Prostate gland (tissue), 2 donors: ENCODE results near the gene CYP11A1.

ENCODE experiments used
- POLR2A ChIP-seq: fragments of 450-650 bp; IDR thresholded peaks from one replicate; pipeline ENCODE4 v1.6.1; 2016; ENCODE audit warnings: antibody characterized with exemption, mild to moderate bottlenecking
- TF ChIP-seq, protein P1 (sequence below), 4 experiments: fragments of 200-600 bp in 2 of 4; fragments of 450-650 bp in 2 of 4; sonication (generic) in 2 of 4; IDR thresholded peaks; 1 replicate in 3 of 4; 2 replicates in 1 of 4; pipeline ENCODE4 v1.5.1; 2016 to 2019; ENCODE audit warnings: antibody characterized with exemption in 4 of 4, mild to moderate bottlenecking in 2 of 4, moderate library complexity in 2 of 4

DNA sequence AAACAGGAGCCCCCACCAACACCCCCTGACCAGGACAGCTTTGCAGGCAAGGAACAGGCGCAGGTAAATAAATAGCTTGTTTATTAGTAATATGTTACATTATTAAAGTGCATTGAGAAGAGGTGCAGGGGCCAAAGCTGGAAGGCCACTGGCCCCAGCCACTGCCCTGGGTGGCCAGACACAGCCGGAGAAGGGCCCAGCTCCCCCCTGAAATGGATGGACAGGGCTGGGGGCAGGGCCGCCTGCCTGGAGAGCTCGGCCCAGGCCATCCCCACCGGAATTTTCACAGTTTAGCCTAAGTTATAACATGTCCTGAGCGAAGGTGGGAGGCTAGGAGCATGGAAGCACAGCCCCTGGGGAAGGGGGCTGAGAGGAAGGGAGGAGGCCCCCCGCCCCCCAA lies 41.8 kb upstream of the CYP11A1 start:
- TF ChIP-seq, protein P1, sequence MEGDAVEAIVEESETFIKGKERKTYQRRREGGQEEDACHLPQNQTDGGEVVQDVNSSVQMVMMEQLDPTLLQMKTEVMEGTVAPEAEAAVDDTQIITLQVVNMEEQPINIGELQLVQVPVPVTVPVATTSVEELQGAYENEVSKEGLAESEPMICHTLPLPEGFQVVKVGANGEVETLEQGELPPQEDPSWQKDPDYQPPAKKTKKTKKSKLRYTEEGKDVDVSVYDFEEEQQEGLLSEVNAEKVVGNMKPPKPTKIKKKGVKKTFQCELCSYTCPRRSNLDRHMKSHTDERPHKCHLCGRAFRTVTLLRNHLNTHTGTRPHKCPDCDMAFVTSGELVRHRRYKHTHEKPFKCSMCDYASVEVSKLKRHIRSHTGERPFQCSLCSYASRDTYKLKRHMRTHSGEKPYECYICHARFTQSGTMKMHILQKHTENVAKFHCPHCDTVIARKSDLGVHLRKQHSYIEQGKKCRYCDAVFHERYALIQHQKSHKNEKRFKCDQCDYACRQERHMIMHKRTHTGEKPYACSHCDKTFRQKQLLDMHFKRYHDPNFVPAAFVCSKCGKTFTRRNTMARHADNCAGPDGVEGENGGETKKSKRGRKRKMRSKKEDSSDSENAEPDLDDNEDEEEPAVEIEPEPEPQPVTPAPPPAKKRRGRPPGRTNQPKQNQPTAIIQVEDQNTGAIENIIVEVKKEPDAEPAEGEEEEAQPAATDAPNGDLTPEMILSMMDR (IDR thresholded peaks at IDR 0.05): no peak
- no peak for TF ChIP-seq POLR2A
